Adipocyte (in vitro differentiated cells): Measurements from ENCODE around the gene FKBP4.

ENCODE experiments used
- DNase-seq: peaks from one replicate; pipeline ENCODE4 v3.0.0-alpha.2; 2015; ENCODE audit warnings: low read depth
- H3K27me3 ChIP-seq: replicated peaks from 2 replicates; pipeline ENCODE4 v1.7.0; 2013; ENCODE audit warnings: mild to moderate bottlenecking, low read length, moderate library complexity; ENCODE audit not compliant: control insufficient read depth, insufficient read depth
- H3K36me3 ChIP-seq: 2 replicates; pipeline ENCODE4 v1.7.0; 2013; ENCODE audit warnings: low read length, mild to moderate bottlenecking, moderate library complexity; ENCODE audit not compliant: control insufficient read depth, insufficient read depth, severe bottlenecking
- H3K4me1 ChIP-seq: 2 replicates; pipeline ENCODE4 v1.7.0; 2013; ENCODE audit warnings: mild to moderate bottlenecking, low read length, moderate library complexity; ENCODE audit not compliant: control insufficient read depth, insufficient read depth
- H3K4me3 ChIP-seq: 2 replicates; pipeline ENCODE4 v1.7.0; 2013; ENCODE audit warnings: mild to moderate bottlenecking, low read length, moderate library complexity
- H3K9ac ChIP-seq: 2 replicates; pipeline ENCODE4 v1.7.0; 2013; ENCODE audit warnings: mild to moderate bottlenecking, low read length, moderate library complexity
- H3K9me3 ChIP-seq: 2 replicates; pipeline ENCODE4 v1.7.0; 2013; ENCODE audit warnings: mild to moderate bottlenecking, low read length, moderate library complexity; ENCODE audit not compliant: control insufficient read depth

The FKBP4 gene

DNA sequence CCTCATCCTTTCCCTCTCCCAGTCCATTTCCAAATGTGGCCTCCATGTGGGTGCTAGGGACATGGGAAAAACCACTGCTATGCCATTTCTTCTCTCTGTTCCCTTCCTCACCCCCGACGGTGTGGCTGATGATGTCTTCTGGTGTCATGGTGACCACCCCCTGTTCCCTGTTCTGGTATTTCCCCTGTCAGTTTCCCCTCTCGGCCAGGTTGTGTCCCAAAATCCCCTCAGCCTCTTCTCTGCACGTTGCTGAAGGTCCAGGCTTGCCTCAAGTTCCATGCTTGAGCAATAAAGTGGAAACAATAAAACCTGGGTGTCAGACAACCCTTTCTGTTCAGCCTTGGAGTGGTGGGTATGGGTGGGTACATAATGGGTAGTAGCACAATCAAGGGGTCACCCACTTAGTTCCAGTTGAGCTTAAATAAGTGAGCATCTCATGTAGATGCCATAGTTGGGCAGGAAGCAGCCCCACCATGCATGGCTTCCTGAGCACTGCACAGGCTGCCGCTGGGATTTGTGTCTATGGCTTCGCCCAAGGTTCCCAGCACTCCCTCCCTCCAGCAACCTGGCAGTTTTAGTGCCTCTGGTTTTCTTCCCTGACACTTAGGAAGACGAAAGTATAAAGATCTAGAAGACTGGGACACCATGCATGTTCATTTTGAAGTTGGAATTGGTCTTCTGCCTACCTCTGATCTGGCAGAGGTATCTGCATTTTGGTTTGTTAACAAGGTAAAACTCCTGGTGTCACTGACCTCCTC lies 9.0 kb downstream of the FKBP4 start:
- Histone ChIP-seq H3K36me3 (peaks cover 47% of the 10 kb centered on the region), H3K4me1 (peaks cover 23% of the 10 kb centered on the region), H3K9me3 (no peaks in the 10 kb centered on the region), H3K9ac (peak overlapping the region; percentile 17), H3K27me3 (no peaks in the 10 kb centered on the region), H3K4me3 (peak overlapping the region; percentile 26)
- DNase-seq: no peak

DNA sequence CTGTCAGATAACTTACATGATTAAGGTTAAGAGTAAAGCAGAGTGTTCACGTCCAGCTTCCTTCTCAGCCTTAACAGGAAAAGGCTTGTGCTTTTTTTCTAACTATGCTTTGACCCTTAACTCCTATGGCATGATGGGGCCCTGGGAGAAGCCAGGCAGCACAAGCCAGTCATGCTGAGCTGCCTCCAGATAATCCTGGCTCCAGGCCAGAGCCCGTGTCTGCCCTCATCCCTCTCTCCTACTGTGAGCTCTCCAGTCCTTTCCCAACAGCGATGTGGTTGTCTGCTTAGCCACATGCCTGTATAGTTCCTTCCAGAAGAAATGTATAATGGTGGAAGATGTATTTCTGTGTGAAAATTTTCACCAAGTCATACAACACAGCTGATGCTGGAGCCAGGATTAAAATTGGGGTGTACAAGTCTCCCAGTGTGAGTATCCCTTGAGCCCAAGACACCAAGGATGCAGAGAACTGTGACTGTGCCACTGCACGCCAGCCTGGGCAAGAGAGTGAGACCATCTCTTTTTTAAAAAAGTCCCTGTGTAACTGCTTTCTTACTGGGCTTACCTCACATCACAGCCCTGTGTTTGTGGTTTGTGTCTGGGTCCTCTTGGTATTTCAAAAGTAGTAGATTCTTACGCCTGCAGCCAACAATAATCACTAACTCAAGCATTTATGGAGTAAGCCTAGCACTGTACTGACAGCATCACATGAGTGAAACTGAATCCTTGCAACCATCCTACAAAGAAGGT lies 9.8 kb downstream of the FKBP4 start:
- H3K36me3 ChIP-seq: peaks cover 40% of the 10 kb centered on the region
- H3K9me3 ChIP-seq: no peaks in the 10 kb centered on the region
- peak overlapping the region; percentile 17 for H3K9ac ChIP-seq
- H3K4me1 ChIP-seq: peaks cover 23% of the 10 kb centered on the region
- DNase-seq: peak; percentile 64
- no peaks in the 10 kb centered on the region for H3K27me3 ChIP-seq
- H3K4me3 ChIP-seq: peak overlapping the region; percentile 26

DNA sequence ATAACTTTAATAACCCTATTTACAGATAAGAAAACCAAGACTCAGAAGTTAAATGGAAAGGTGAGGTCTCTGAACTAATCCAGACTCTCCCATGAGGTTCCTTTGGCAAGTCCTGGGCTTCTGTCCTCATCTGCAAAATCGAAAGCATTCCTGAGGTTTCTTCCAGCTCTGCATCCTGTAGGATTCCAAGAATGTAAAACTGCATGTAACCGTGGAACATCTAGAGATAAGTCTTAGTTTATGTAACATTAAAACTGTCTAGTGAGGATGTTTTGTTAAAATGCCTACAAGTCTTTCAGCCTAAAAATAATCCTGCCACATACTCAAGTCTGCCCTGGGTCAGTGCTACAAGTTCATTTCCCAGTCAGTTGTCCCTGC lies 10.4 kb downstream of the FKBP4 start:
- peak; percentile 33 for DNase-seq
- H3K4me1 ChIP-seq: peaks cover 23% of the 10 kb centered on the region
- H3K36me3 ChIP-seq: peaks cover 34% of the 10 kb centered on the region
- no peaks in the 10 kb centered on the region for H3K9me3 ChIP-seq
- peak overlapping the region; percentile 11 for H3K9ac ChIP-seq
- no peaks in the 10 kb centered on the region for H3K27me3 ChIP-seq
- no peak overlapping the region for H3K4me3 ChIP-seq

DNA sequence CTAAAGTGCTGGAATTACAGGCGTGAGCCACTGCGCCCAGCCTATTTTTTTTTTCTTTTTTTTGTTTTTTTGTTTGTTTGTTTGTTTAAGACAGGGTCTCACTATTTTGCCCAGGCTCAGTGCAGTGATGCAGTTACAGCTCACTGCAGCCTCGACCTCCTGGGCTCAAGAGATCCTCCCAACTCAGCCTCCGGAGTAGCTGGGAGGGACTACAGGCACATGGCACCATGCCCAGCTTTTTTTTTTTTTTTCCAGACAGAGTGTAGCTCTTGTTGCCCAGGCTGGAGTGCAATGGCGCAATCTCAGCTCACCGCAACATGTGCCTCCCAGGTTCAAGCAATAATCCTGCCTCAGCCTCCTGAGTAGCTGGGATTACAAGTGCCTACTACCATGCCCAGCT lies 11.9 kb downstream of the FKBP4 start:
- peaks cover 18% of the 10 kb centered on the region for H3K36me3 ChIP-seq
- H3K4me3 ChIP-seq: no peak overlapping the region
- no peaks in the 10 kb centered on the region for H3K9me3 ChIP-seq
- H3K27me3 ChIP-seq: no peaks in the 10 kb centered on the region
- DNase-seq: no peak
- no peak overlapping the region for H3K9ac ChIP-seq
- H3K4me1 ChIP-seq: peaks cover 26% of the 10 kb centered on the region

DNA sequence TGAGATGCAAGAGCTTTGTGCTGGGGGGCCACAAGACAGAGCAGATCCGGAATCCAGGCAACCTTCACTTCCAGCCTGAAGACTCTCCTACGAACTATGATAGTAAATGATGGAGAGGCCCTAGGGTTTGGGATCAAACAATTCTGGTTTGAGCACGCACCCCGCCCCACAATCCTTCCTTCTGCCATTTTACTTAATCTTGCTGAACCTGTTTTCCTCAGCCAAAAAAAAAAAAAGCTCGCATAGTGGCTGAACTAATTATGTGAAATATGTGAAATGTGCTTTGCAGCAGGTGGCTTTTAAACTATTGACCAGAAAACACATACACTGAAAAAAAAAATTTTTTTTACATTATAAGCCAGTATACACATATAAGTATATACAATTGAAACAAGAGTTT lies 17.0 kb downstream of the FKBP4 start:
- no peak for DNase-seq
- Histone ChIP-seq H3K4me1 (peaks cover 16% of the 10 kb centered on the region), H3K4me3 (peak overlapping the region; percentile 93), H3K27me3 (no peaks in the 10 kb centered on the region), H3K9ac (peak overlapping the region; percentile 96), H3K36me3 (no peaks in the 10 kb centered on the region), H3K9me3 (no peaks in the 10 kb centered on the region)

DNA sequence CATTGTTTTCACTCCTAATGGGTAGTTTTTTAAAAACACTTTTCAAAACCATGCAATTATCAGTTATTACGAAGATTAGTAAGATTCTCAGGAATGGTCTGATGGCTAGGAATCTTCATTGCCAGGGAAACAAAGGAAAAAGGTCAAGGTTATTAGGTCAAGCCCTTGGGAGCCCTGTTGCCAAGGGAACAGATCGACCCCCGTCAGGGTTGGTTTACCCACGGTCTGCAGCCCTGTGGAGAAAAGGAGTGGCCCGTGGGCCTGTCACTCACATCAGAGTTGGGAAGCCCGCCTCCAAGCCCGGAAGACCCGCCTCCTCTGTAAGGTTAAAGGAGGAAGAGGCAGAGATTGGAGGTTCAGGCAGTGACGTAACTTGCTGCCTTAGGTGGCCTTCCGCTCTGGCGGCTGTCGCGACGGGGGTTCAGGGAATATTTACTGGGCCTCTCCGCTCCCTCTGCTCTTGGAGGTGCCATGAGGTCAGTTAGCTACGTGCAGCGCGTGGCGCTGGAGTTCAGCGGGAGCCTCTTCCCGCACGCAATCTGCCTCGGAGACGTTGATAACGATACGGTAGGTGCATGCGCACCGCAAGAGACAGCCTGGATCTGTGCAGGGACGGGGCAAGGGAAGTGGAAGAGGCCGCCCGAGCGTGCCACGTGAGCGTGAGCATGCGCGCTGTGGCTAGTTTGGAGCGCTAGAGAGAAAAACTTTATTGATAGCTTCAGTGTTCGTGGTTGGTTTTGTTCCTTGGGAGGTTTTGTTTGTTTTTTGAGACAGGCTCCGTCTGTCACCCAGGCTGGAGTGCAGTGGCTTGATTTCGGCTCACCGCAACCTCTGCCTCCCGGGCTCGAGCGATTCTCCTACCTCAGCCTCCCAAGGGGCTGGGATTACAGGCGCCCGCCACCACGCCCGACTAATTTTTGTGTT lies 17.8 kb downstream of the FKBP4 start, which contains the start of gene ITFG2:
TSS of gene ITFG2 (plus strand) at position 379 of the 924 bp plus-strand sequence. CDS start at position 472, 93 bp downstream.
- Histone ChIP-seq H3K4me1 (peaks cover 16% of the 10 kb centered on the region), H3K9ac (peak within 1 kb of the TSS; percentile 96), H3K36me3 (peaks cover 6% of the 10 kb centered on the region), H3K4me3 (peak within 1 kb of the TSS; percentile 93), H3K27me3 (no peaks in the 10 kb centered on the region), H3K9me3 (no peaks in the 10 kb centered on the region)
- DNase-seq: peak; percentile 99

DNA sequence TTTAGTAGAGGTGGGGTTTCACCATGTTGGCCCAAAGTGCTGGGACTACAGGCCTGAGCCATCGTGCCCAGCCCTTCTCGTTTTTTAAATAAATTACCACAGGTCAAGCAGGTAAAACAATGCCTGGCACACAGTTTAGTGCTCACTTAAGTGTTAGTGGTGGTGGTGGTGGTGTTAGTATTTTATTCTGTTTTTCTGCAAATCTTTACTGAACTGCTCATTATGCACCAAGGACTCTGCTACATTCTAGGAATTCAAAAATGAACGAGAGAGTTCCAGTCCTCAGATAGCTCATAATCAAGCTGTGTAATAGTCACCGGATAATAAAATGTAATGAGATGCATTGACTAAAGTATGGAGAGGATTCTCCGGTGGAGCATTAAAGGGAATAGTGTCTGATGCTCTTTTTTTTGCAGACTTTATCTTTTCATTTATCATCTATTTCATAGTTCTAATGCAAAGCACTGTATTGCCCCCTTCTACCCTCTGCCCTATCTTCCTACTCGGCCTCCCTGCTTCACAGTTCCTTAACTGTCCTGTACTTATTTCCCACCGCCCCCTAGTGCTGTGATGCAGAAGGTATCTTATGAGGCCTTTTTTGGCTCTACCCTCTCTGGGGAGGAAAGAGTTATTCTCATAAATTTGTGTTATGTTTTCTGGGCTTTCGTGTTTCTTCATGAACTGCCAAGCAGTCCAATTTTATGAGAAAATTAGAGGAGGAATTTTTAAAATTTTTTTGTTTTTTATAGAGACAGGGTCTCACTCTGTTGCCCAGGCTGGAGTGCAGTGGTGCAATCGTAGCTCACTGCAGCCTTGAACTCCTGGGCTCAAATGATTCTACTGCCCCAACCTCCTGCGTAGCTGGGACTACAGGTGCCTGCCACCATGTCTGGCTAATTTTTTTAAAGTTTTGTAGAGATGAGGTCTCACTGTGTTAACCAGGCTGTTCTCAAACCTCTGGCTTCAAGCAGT lies 18.7 kb downstream of the FKBP4 start:
- H3K9ac ChIP-seq: peak overlapping the region; percentile 96
- peaks cover 16% of the 10 kb centered on the region for H3K36me3 ChIP-seq

DNA sequence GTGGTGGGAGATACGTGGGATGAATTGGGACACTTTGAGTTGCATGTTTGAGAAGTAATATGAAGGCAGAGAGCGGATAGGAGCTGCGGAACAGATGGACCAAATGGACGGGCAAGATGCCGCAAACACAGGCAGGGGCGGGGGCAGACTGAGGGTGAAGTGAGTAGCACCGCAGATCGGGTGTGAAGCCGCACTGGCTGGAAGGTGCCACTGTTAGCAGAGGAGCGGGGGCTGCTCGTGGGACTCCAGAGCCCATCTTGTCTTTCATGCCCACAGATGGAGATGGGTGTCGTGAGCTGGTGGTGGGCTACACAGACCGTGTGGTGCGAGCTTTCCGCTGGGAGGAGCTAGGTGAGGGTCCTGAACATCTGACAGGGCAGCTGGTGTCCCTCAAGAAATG lies 25.0 kb downstream of the FKBP4 start:
- no peaks in the 10 kb centered on the region for H3K27me3 ChIP-seq
- H3K9me3 ChIP-seq: no peaks in the 10 kb centered on the region

More for the DNA sequence above, 18.7 kb downstream of the FKBP4 start:
- H3K4me3 ChIP-seq: peak overlapping the region; percentile 93
- peaks cover 16% of the 10 kb centered on the region for H3K4me1 ChIP-seq
- DNase-seq: peak; percentile 88
- no peaks in the 10 kb centered on the region for H3K9me3 ChIP-seq
- no peaks in the 10 kb centered on the region for H3K27me3 ChIP-seq

DNA sequence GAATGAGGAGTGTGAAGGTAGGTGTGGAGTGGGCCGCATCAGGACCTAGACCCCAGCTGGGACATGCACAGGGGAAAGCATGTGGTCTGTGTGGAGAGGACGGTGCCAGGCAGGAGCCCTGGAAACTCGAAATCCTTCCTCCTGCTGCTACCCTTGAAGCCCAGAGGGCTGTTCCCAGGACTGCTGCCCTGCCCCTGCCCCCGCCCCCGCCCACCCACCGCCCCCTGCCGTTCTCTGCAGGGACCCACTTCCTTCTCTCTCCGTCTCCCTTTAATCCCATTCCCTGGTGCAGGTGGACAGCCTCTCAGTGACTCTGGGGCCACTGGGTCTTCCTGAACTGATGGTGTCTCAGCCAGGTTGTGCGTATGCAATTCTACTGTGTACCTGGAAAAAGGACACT lies 25.7 kb downstream of the FKBP4 start:
- DNase-seq: no peak
- no peaks in the 10 kb centered on the region for H3K9me3 ChIP-seq
- no peaks in the 10 kb centered on the region for H3K27me3 ChIP-seq
- H3K4me3 ChIP-seq: no peak overlapping the region
- H3K9ac ChIP-seq: no peak overlapping the region
- H3K4me1 ChIP-seq: no peaks in the 10 kb centered on the region
- H3K36me3 ChIP-seq: peaks cover 77% of the 10 kb centered on the region

More for the DNA sequence above, 25.0 kb downstream of the FKBP4 start:
- H3K4me1 ChIP-seq: no peaks in the 10 kb centered on the region
- no peak overlapping the region for H3K9ac ChIP-seq
- H3K36me3 ChIP-seq: peaks cover 71% of the 10 kb centered on the region
- DNase-seq: no peak
- no peak overlapping the region for H3K4me3 ChIP-seq

DNA sequence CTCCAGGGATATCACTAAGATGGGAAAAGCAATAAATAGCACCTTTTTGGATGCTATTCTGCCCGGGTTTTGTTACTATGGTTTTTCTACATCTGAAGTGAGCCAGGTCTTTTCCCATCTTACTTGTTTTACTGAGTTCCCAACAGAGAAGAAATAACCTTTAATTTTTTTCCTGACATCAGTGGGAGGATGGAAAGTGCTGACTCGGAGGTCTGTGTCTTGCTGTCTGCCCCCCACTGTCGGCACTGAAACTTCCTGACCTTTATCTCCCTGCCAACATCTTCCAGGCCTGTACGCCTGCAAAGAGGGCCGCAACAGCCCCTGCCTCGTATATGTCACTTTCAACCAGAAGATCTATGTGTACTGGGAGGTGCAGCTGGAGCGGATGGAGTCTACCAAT lies 28.7 kb downstream of the FKBP4 start:
- peaks cover 91% of the 10 kb centered on the region for H3K36me3 ChIP-seq
- no peak for DNase-seq
- H3K4me1 ChIP-seq: no peaks in the 10 kb centered on the region
- no peaks in the 10 kb centered on the region for H3K9me3 ChIP-seq
- H3K9ac ChIP-seq: no peak overlapping the region
- no peaks in the 10 kb centered on the region for H3K27me3 ChIP-seq
- H3K4me3 ChIP-seq: no peak overlapping the region
